GM23338 (cell line): ENCODE data around the gene ADIPOR2. TPM values are rescaled to one million over a fixed set of nuclear protein-coding genes. Genes with fewer than 3 reads are reported as not detected.
A peak's percentile ranks its signal among the peaks of the same experiment; 100 is the strongest.
"Not testable (repeated sequence)": the region's sequence is repeated elsewhere in the genome, so short reads cannot be mapped to it uniquely, and the experiment has no call there.

Source experiments
- ATAC-seq: fragments of 200-7000 bp; cut with Tn5 transposase; 3 replicates; pipeline ENCODE4 v1.9.1; 2020
- DNase-seq: peaks from one replicate; pipeline ENCODE4 v3.0.0-alpha.2; 2015; ENCODE audit warnings: low spot score
- H2AFZ ChIP-seq: fragments of 200-600 bp; sonication (generic); 2 replicates; pipeline ENCODE4 v1.8.0; 2016; ENCODE audit warnings: antibody characterized with exemption, mild to moderate bottlenecking, moderate library complexity
- H3F3A ChIP-seq: fragments of 200-600 bp; sonication (generic); replicated peaks from 2 replicates; pipeline ENCODE4 v1.8.0; 2017; ENCODE audit warnings: antibody characterized with exemption, mixed run types, low read depth
- H3K27ac ChIP-seq: fragments of 200-600 bp; sonication (generic); 2 replicates; pipeline ENCODE4 v1.6.1; 2016; ENCODE audit warnings: low read depth
- H3K27me3 ChIP-seq: fragments of 200-600 bp; sonication (generic); 2 replicates; pipeline ENCODE4 v1.8.0; 2016; ENCODE audit warnings: mild to moderate bottlenecking, mixed run types, moderate library complexity; ENCODE audit not compliant: insufficient read depth
- H3K36me3 ChIP-seq: fragments of 200-600 bp; sonication (generic); 2 replicates; pipeline ENCODE4 v1.8.0; 2016; ENCODE audit warnings: mild to moderate bottlenecking; ENCODE audit not compliant: insufficient read depth
- H3K4me1 ChIP-seq: fragments of 200-600 bp; sonication (generic); 2 replicates; pipeline ENCODE4 v1.8.0; 2016; ENCODE audit warnings: mild to moderate bottlenecking, moderate library complexity; ENCODE audit not compliant: insufficient read depth
- H3K4me2 ChIP-seq: fragments of 200-600 bp; sonication (generic); 2 replicates; pipeline ENCODE4 v1.7.1; 2017; ENCODE audit warnings: mixed run types
- H3K4me3 ChIP-seq: fragments of 200-600 bp; sonication (generic); 2 replicates; pipeline ENCODE4 v1.6.1; 2016; ENCODE audit warnings: mixed run types
- H3K79me2 ChIP-seq: fragments of 200-600 bp; sonication (generic); replicated peaks from 2 replicates; pipeline ENCODE4 v1.8.0; 2017; ENCODE audit warnings: mild to moderate bottlenecking; ENCODE audit not compliant: insufficient read depth
- H3K9me2 ChIP-seq: fragments of 200-600 bp; sonication (generic); 2 replicates; pipeline ENCODE4 v1.8.0; 2017; ENCODE audit not compliant: insufficient read depth
- H4K20me1 ChIP-seq: fragments of 200-600 bp; sonication (generic); replicated peaks from 2 replicates; pipeline ENCODE4 v1.8.0; 2017; ENCODE audit warnings: mild to moderate bottlenecking; ENCODE audit not compliant: insufficient read depth
- H3K27ac Mint-ChIP-seq: 2 replicates; pipeline ENCODE4 v1.8.0; 2020; ENCODE audit warnings: inconsistent platforms, mild to moderate bottlenecking, moderate library complexity, mixed read lengths
- H3K27me3 Mint-ChIP-seq: 3 replicates; pipeline ENCODE4 v1.8.0; 2022; ENCODE audit warnings: low read depth, mild to moderate bottlenecking, moderate library complexity, mixed read lengths, inconsistent platforms; ENCODE audit not compliant: insufficient read depth, poor library complexity
- H3K36me3 Mint-ChIP-seq: 3 replicates; pipeline ENCODE4 v1.8.0; 2021; ENCODE audit warnings: low read depth, mild to moderate bottlenecking, inconsistent platforms, moderate library complexity, mixed read lengths
- H3K4me1 Mint-ChIP-seq: 3 replicates; pipeline ENCODE4 v1.8.0; 2020; ENCODE audit warnings: mild to moderate bottlenecking, inconsistent platforms, mixed read lengths
- H3K4me3 Mint-ChIP-seq: 3 replicates; pipeline ENCODE4 v1.8.0; 2021; ENCODE audit warnings: moderate library complexity, mild to moderate bottlenecking, inconsistent platforms, mixed read lengths
- H3K9me3 Mint-ChIP-seq: 3 replicates; pipeline ENCODE4 v1.8.0; 2020; ENCODE audit warnings: moderate library complexity, mild to moderate bottlenecking, inconsistent platforms, mixed read lengths
- CTCF ChIP-seq, 2 experiments: fragments of 200-600 bp in 1 of 2; sonication (generic) in 1 of 2; conservative IDR thresholded peaks; 2 replicates each; pipeline versions ENCODE4 v1.5.1 to v1.6.1; 2016 to 2017; ENCODE audit warnings: antibody characterized with exemption in 2 of 2, low read depth in 2 of 2, mild to moderate bottlenecking in 2 of 2, moderate library complexity in 1 of 2
- ETS1 ChIP-seq: IDR thresholded peaks from 2 replicates; pipeline ENCODE4 v1.6.1; 2016; ENCODE audit warnings: antibody characterized with exemption
- JUNB ChIP-seq: IDR thresholded peaks from one replicate; pipeline ENCODE4 v1.6.1; 2016; ENCODE audit warnings: antibody characterized with exemption; ENCODE audit not compliant: unreplicated experiment
- NANOG ChIP-seq: IDR thresholded peaks from 2 replicates; pipeline ENCODE4 v1.6.1; 2016; ENCODE audit warnings: antibody characterized with exemption, borderline replicate concordance
- POLR2AphosphoS5 ChIP-seq: IDR thresholded peaks from 2 replicates; pipeline ENCODE4 v1.6.1; 2016; ENCODE audit warnings: antibody characterized with exemption, low read depth
- REST ChIP-seq: IDR thresholded peaks from one replicate; pipeline ENCODE4 v1.6.1; 2018; ENCODE audit warnings: antibody characterized with exemption; ENCODE audit not compliant: unreplicated experiment
- polyA plus RNA-seq: library from polyadenylated mRNA; unstranded; fragments of >200 nt; fragmentation: Nextera tagmentation; extraction: Ambion mirVana; gene quantifications from 2 replicates; pipeline ENCODE4 v1.2.1, GENCODE V29; 2016
- total RNA-seq: library from RNA; depleted of rRNA; stranded (reverse); fragments of >200 nt; shearing (Covaris generic); gene quantifications from 2 replicates; pipeline ENCODE4 v1.2.3, GENCODE V29; 2014

Gene ADIPOR2
- total and polyA plus RNA-seq, 2 experiments from 2014 or later = 11.7 to 36.2 TPM

GRCh38 chr12:1707051-1707450 lies 16.2 kb downstream of the ADIPOR2 start (continued):
- no peak for TF ChIP-seq REST
- no peak for TF ChIP-seq ETS1
- TF ChIP-seq NANOG = no peak
- no peak for TF ChIP-seq POLR2AphosphoS5
- no peak for TF ChIP-seq JUNB
- TF ChIP-seq CTCF (conservative IDR thresholded peaks at IDR 0.05; ENCODE audit: low read depth in 2 of 2) = no peak

GRCh38 chr12:1709968-1710367 lies 19.1 kb downstream of the ADIPOR2 start:
- not testable (repeated sequence) for H3F3A ChIP-seq, H3K27me3 ChIP-seq, H3K4me2 ChIP-seq, H3K9me3 Mint-ChIP-seq, H3K4me1 Mint-ChIP-seq, ATAC-seq, H2AFZ ChIP-seq, H3K27ac Mint-ChIP-seq, H3K27me3 Mint-ChIP-seq, H3K4me3 Mint-ChIP-seq, H3K27ac ChIP-seq, H3K9me2 ChIP-seq, H3K4me3 ChIP-seq, H3K4me1 ChIP-seq, H3K36me3 ChIP-seq
- H3K79me2 ChIP-seq = peaks cover 99% of the 10 kb centered on the region
- peaks cover 27% of the 10 kb centered on the region for H3K36me3 Mint-ChIP-seq
- DNase-seq = peak; percentile 17
- peaks cover 24% of the 10 kb centered on the region for H4K20me1 ChIP-seq

GRCh38 chr12:1710870-1711269 lies 20.0 kb downstream of the ADIPOR2 start:
- not testable (repeated sequence) for H3K27me3 Mint-ChIP-seq, H3K27me3 ChIP-seq, H3F3A ChIP-seq, H3K4me1 Mint-ChIP-seq, H3K4me2 ChIP-seq, H2AFZ ChIP-seq, H3K27ac Mint-ChIP-seq, H3K4me3 Mint-ChIP-seq, H3K9me2 ChIP-seq, H3K4me3 ChIP-seq, H3K27ac ChIP-seq, H3K36me3 ChIP-seq, H3K4me1 ChIP-seq, ATAC-seq
- Histone ChIP-seq H3K79me2 (peaks cover 99% of the 10 kb centered on the region), H4K20me1 (peaks cover 20% of the 10 kb centered on the region)
- Mint-ChIP-seq H3K36me3 (peaks cover 36% of the 10 kb centered on the region), H3K9me3 (peaks cover 17% of the 10 kb centered on the region)
- peak; percentile 59 for DNase-seq
- TF ChIP-seq CTCF (conservative IDR thresholded peaks at IDR 0.05; ENCODE audit: low read depth in 2 of 2) = peak; percentile 40 to 55

- not testable (repeated sequence) for H3K4me1 ChIP-seq, H3K4me3 ChIP-seq, H3K4me2 ChIP-seq, H3K27me3 Mint-ChIP-seq, ATAC-seq, H3K27ac ChIP-seq, H3K36me3 ChIP-seq, DNase-seq, H3K27ac Mint-ChIP-seq, H3K27me3 ChIP-seq, H3K4me1 Mint-ChIP-seq, H3F3A ChIP-seq, H3K9me2 ChIP-seq, H3K4me3 Mint-ChIP-seq, H2AFZ ChIP-seq
- Histone ChIP-seq H4K20me1 (peaks cover 18% of the 10 kb centered on the region), H3K79me2 (peaks cover 99% of the 10 kb centered on the region)
- peaks cover 18% of the 10 kb centered on the region for H3K9me3 Mint-ChIP-seq
- peaks cover 39% of the 10 kb centered on the region for H3K36me3 Mint-ChIP-seq
Measured at GRCh38 chr12:1711536-1712211, 20.8 kb downstream of the ADIPOR2 start.
